ENCODE data around the gene CADM4. TPM values are rescaled to one million over a fixed set of nuclear protein-coding genes. Genes with fewer than 3 reads are reported as not detected.

Gene CADM4
- total RNA-seq, 4 donors from 2014 or later, result 2.3 to 11.9 (median 3.4) TPM

DNA sequence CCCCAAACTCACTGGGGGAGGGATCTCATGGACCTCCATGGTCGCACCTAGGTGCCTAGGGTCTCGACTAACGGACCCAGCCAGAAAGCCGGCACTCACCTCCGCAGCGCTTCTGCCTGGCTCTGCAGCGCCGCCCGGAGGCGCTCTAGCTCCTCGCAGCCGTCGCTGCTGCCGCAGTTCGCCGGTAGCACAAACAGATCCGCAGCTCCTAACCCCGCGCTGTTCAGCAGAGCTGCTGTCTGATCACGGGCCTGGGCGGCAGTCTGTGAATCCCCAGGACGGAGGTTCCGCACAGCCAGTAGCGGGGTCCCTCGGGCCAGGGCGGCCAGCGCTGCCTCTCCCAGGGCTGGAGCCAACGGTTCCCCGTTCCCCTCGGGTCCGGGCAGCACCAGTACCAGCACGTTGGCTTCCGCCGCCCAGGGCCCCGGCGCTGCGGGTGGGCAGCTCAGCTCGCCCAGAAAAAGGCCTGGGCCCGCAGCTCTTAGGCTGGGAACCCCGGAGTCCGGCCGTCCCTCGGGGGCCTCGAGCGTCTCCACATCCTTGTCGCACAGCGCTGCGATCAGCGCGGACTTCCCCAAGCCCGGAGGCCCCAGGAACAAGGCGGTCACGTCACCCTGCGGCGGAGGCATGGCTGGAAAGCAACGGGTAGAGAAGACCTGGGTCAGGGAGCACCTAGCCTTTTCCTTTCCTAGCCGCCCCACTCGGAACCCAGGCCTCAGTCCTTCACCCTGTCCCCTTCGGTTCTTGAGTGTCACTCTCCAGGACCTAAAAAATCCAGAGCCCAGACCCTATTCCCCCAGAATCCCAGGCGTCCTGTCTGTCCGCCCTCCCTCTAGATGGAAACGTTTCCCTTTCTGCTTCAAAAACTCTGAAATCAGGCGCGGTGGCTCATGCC is 44.7 kb downstream of the CADM4 start:
- WGBS, 2 donors, result 5 to 6% methylated on average over 17 to 30 of the region's 64 CpGs
- Histone ChIP-seq H3K9me3 (no peaks in the 10 kb centered on the region), H3K4me1 (peaks cover 31 to 33% of the 10 kb centered on the region in 2 donors), H3K27ac (peak overlapping the region; percentile 55 to 98 (median 73)), H3K4me3 (replicated peaks in 1 of 3) (peak overlapping the region; percentile 35 to 82 (median 55)), H3K36me3 (peaks cover 13 to 30% of the 10 kb centered on the region in 2 donors), H3K27me3 (no peaks in the 10 kb centered on the region)
- TF ChIP-seq, protein P1, sequence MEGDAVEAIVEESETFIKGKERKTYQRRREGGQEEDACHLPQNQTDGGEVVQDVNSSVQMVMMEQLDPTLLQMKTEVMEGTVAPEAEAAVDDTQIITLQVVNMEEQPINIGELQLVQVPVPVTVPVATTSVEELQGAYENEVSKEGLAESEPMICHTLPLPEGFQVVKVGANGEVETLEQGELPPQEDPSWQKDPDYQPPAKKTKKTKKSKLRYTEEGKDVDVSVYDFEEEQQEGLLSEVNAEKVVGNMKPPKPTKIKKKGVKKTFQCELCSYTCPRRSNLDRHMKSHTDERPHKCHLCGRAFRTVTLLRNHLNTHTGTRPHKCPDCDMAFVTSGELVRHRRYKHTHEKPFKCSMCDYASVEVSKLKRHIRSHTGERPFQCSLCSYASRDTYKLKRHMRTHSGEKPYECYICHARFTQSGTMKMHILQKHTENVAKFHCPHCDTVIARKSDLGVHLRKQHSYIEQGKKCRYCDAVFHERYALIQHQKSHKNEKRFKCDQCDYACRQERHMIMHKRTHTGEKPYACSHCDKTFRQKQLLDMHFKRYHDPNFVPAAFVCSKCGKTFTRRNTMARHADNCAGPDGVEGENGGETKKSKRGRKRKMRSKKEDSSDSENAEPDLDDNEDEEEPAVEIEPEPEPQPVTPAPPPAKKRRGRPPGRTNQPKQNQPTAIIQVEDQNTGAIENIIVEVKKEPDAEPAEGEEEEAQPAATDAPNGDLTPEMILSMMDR (IDR thresholded peaks at IDR 0.05), result peak in 5 of 6 experiments; percentile 18 to 62 (median 41)
- no peak for TF ChIP-seq POLR2A (IDR thresholded peaks at IDR 0.05)
- intact Hi-C loops (cut with DNase I), result loop anchor here (10.0 kb wide), 1 partner anchor 60 kb away; the partner anchor contains the start of gene ZNF575
- peak; percentile 40 to 43 for DNase-seq

DNA sequence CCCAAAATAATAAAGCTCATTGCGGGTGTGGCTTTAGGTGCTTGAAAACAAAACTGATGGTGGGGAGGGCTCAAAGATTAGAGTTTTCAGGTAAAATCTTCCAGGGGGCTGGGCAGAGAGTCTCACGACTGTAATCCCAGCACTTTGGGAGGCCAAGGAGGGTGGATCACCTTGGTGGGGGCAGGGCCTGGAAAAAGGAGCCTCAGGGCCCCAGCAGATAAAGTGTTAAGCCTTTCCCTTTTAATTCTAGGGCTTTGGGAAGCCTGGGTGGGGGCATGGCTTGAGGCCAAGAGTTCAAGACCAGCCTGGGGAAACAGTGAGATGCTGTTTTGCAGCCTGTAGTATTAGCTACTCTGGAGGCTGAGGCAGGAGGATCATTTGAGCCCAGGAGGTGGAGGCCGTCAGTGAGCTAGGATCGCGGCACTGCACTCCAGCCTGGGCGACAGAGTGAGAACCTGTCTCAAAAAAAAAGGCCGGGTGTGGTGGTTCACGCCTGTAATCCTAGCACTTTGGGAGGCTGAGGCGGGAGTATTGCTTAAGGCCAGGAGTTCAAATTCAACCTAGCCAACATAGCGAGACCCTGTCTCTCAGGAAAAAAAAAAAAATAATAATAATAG is 45.5 kb downstream of the CADM4 start:
- H3K4me1 ChIP-seq, result peaks cover 31 to 33% of the 10 kb centered on the region in 2 donors
- H3K27me3 ChIP-seq, result no peaks in the 10 kb centered on the region
- no peak for DNase-seq
- H3K4me3 ChIP-seq (replicated peaks in 1 of 3), result peak overlapping the region in 1 of 3 donors; percentile 55
- H3K36me3 ChIP-seq, result peaks cover 12 to 27% of the 10 kb centered on the region in 2 donors
- peak overlapping the region in 1 of 3 donors; percentile 55 for H3K27ac ChIP-seq
- TF ChIP-seq POLR2A (IDR thresholded peaks at IDR 0.05), result no peak
- TF ChIP-seq, protein P1 (IDR thresholded peaks at IDR 0.05), result no peak
- WGBS, 2 donors, result 93 to 94% methylated on average over 10 of the region's 10 CpGs
- H3K9me3 ChIP-seq, result no peaks in the 10 kb centered on the region
- intact Hi-C loops (cut with DNase I), result loop anchor here (10.0 kb wide), 1 partner anchor 59 kb away; the partner anchor contains the start of gene ZNF575

DNA sequence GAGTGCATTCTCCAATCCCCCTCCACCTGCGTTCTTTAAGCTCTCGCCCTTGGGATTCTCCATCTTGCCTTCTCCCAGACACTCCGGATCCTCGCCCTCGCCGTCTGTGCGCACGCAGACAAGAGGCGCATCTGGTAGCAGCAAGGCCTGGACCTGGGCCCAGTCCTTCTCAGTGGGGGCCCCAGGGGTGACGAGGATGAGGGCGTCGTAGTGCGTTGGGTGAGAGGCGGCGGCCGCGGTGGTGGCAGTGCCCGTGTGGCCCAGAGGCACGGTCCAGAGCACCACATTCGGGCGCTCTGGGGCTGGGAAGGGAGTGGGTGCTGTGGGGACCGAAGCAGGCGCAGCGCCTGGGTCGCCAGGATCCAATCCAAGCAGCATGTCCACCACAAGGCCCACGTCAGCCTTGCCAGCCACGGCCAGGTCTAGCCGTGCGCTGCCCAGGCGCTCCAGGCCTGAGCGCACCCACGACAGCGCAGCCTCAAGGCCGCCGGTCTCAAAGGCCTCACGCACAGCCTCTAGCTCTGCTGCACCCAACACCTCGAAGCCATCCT is 46.8 kb downstream of the CADM4 start:
- DNase-seq, result no peak

DNA sequence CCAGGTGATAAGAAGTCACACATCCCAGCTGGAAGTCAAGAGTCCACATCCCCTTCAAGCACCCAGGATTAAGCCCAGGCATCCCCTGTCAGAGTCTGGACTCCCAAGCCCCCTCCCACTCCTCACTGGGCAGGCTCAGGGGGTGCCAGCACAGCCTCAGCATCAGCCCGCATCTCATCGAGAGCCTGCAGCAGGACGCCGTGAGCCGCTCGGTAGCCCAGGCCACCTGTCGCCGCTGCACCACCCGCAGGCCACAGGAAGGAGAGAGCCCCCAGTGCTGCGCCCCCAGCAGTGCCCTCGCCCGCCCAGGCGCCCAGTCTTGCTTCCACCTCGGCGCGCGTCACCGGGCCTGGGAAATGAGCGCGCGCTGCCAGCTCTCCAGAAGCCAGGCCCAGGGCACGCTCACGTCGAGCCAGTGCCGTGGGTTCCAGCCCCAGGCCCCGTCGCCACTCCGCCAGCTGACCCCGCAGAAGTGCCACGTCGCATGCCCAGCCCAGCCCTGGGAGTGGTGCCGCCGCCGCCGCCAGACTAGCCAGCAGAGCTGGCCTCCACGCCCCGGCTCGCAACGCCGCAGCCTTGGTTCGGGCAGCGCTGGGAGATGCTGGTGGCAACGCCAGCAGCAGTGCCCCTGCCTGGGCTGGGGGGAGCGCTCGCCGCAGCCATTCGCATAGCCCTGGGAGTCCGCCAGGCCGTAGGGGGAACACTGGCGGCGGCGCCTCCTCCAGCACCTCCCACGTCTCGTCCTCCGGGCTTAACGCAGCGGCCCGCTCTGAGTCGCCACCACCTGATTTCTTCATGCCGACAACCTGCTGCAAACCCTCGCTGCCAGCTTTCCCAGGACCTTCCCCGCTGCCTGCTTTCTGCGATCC is 47.5 kb downstream of the CADM4 start:
- peaks cover 7 to 22% of the 10 kb centered on the region in 2 donors for H3K36me3 ChIP-seq
- H3K4me3 ChIP-seq (replicated peaks in 1 of 3), result no peak overlapping the region
- no peak for DNase-seq
- 96% methylated on average over 46 to 55 of the region's 63 CpGs for WGBS, 2 donors
- intact Hi-C loops (cut with DNase I), result loop anchor here (10.0 kb wide), 1 partner anchor 57 kb away; the partner anchor contains the start of gene ZNF575
- H3K4me1 ChIP-seq, result peaks cover 22 to 24% of the 10 kb centered on the region in 2 donors
- TF ChIP-seq POLR2A (IDR thresholded peaks at IDR 0.05), result no peak
- TF ChIP-seq, protein P1 (IDR thresholded peaks at IDR 0.05), result no peak
- no peak overlapping the region for H3K27ac ChIP-seq
- no peaks in the 10 kb centered on the region for H3K9me3 ChIP-seq
- H3K27me3 ChIP-seq, result no peaks in the 10 kb centered on the region

More for the DNA sequence above, 46.8 kb downstream of the CADM4 start:
- intact Hi-C loops (cut with DNase I), result loop anchor here (10.0 kb wide), 1 partner anchor 58 kb away; the partner anchor contains the start of gene ZNF575
- Histone ChIP-seq H3K27ac (no peak overlapping the region), H3K4me1 (peaks cover 30 to 31% of the 10 kb centered on the region in 2 donors), H3K4me3 (replicated peaks in 1 of 3) (no peak overlapping the region), H3K36me3 (peaks cover 7 to 22% of the 10 kb centered on the region in 2 donors), H3K27me3 (no peaks in the 10 kb centered on the region), H3K9me3 (no peaks in the 10 kb centered on the region)
- no peak for TF ChIP-seq POLR2A (IDR thresholded peaks at IDR 0.05)
- TF ChIP-seq, protein P1 (IDR thresholded peaks at IDR 0.05), result no peak
- 96 to 97% methylated on average over 24 to 29 of the region's 37 CpGs for WGBS, 2 donors

Measured in thyroid gland (tissue), 4 donors.